Endodermal cell (in vitro differentiated cells): Measurements from ENCODE around the gene OR5AU1. TPM values are rescaled to one million over a fixed set of nuclear protein-coding genes. Genes with fewer than 3 reads are reported as not detected.
A peak's percentile ranks its signal among the peaks of the same experiment; 100 is the strongest.
"Not testable (repeated sequence)": the region's sequence is repeated elsewhere in the genome, so short reads cannot be mapped to it uniquely, and the experiment has no call there.

Experiments used
- DNase-seq: peaks from one replicate; pipeline ENCODE4 v3.0.0-alpha.2; 2017
- H3K27ac ChIP-seq: 2 replicates; pipeline ENCODE4 v1.5.1; 2013; ENCODE audit warnings: mild to moderate bottlenecking, low read depth, low read length, moderate library complexity
- H3K27me3 ChIP-seq: 2 replicates; pipeline ENCODE4 v1.6.1; 2013; ENCODE audit warnings: mild to moderate bottlenecking, low read length, moderate library complexity; ENCODE audit not compliant: insufficient read depth, control insufficient read depth, poor library complexity, severe bottlenecking
- H3K36me3 ChIP-seq: 2 replicates; pipeline ENCODE4 v1.7.0; 2013; ENCODE audit warnings: mild to moderate bottlenecking, low read length, moderate library complexity; ENCODE audit not compliant: control insufficient read depth, insufficient read depth
- H3K4me1 ChIP-seq: one replicate; pipeline ENCODE4 v1.7.0; 2013; ENCODE audit warnings: low read length; ENCODE audit not compliant: control insufficient read depth, insufficient read depth
- H3K4me3 ChIP-seq: 2 replicates; pipeline ENCODE4 v1.5.1; 2013; ENCODE audit warnings: mild to moderate bottlenecking, low read length, moderate library complexity
- H3K9ac ChIP-seq: 2 replicates; pipeline ENCODE4 v1.6.1; 2013; ENCODE audit warnings: mild to moderate bottlenecking, low read length, moderate library complexity; ENCODE audit not compliant: poor library complexity, severe bottlenecking; ENCODE audit errors: extremely low read depth
- H3K9me3 ChIP-seq: 2 replicates; pipeline ENCODE4 v1.6.1; 2013; ENCODE audit warnings: mild to moderate bottlenecking, low read length, moderate library complexity; ENCODE audit not compliant: control insufficient read depth
- H3K27ac Mint-ChIP-seq: 2 replicates; pipeline ENCODE4 v1.8.0; 2020; ENCODE audit warnings: mixed read lengths
- H3K27me3 Mint-ChIP-seq: 2 replicates; pipeline ENCODE4 v1.8.0; 2021; ENCODE audit warnings: mild to moderate bottlenecking, mixed read lengths; ENCODE audit not compliant: insufficient read depth
- H3K36me3 Mint-ChIP-seq: 2 replicates; pipeline ENCODE4 v1.8.0; 2020; ENCODE audit warnings: low read depth, mixed read lengths
- H3K4me1 Mint-ChIP-seq: 2 replicates; pipeline ENCODE4 v1.8.0; 2020; ENCODE audit warnings: mixed read lengths
- H3K4me3 Mint-ChIP-seq: 2 replicates; pipeline ENCODE4 v1.8.0; 2020; ENCODE audit warnings: mild to moderate bottlenecking, moderate library complexity, mixed read lengths
- H3K9me3 Mint-ChIP-seq: 2 replicates; pipeline ENCODE4 v1.8.0; 2020; ENCODE audit warnings: mild to moderate bottlenecking, mixed read lengths
- WGBS, 2 experiments: methylation state at CpG; one replicate each; pipeline versions ENCODE4 v1.1.5 to v1.1.7; 2013; ENCODE audit warnings: missing lambda C conversion rate in 2 of 2, mixed read lengths in 1 of 2; ENCODE audit not compliant: insufficient coverage in 1 of 2, insufficient read length in 1 of 2; 5-methylcytosine and 5-hydroxymethylcytosine counted together
- total RNA-seq, 2 donors: library from RNA; stranded (reverse); fragmentation: NEBNext Ultra II Directional in 1 of 2; extraction: Animal tissue kit (Norgen Biotek cat#: 25700) in 1 of 2; gene quantifications; 2 replicates in 1 of 2; 3 replicates in 1 of 2; pipeline ENCODE4 v1.2.1, GENCODE V29; 2021
- TF ChIP-seq, protein P1 (sequence below): fragments of 200-600 bp; sonication (generic); conservative IDR thresholded peaks from 2 replicates; pipeline ENCODE4 v1.5.0; 2021; ENCODE audit warnings: antibody characterized with exemption, mild to moderate bottlenecking

OR5AU1 gene
- total RNA-seq, 2 donors from 2014 or later = not detected

DNA sequence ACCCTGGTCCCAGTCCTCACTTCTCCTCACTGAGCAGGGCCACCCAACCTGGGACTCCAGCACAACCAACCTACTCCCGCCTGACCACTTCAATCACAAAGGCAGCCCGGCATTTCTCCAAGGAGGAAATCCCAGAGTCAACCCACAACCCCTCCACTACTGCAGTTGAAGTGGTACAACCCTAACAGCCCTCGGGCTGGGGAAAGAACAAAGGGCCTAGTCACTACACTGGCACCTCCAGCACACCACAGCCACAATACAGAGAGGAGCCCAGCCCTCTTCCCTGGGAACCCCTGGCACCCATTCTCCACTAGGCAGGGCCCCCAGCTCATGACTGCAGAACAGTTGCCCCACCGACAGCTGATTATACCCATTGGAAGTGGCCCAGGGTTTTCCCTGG, 13.7 kb upstream of the OR5AU1 start:
- Histone ChIP-seq H3K4me1 (peaks cover 4% of the 10 kb centered on the region), H3K9me3 (peaks cover 30% of the 10 kb centered on the region), H3K4me3 (no peak overlapping the region), H3K9ac (no peak overlapping the region), H3K36me3 (no peaks in the 10 kb centered on the region), H3K27me3 (no peaks in the 10 kb centered on the region), H3K27ac (no peak overlapping the region)
- DNase-seq = no peak
- Mint-ChIP-seq H3K4me3 (no peak overlapping the region), H3K4me1 (peaks cover 19% of the 10 kb centered on the region), H3K9me3 (peaks cover 30% of the 10 kb centered on the region), H3K27ac (no peak overlapping the region), H3K27me3 (peaks cover 2% of the 10 kb centered on the region), H3K36me3 (no peaks in the 10 kb centered on the region)
- TF ChIP-seq, protein P1, sequence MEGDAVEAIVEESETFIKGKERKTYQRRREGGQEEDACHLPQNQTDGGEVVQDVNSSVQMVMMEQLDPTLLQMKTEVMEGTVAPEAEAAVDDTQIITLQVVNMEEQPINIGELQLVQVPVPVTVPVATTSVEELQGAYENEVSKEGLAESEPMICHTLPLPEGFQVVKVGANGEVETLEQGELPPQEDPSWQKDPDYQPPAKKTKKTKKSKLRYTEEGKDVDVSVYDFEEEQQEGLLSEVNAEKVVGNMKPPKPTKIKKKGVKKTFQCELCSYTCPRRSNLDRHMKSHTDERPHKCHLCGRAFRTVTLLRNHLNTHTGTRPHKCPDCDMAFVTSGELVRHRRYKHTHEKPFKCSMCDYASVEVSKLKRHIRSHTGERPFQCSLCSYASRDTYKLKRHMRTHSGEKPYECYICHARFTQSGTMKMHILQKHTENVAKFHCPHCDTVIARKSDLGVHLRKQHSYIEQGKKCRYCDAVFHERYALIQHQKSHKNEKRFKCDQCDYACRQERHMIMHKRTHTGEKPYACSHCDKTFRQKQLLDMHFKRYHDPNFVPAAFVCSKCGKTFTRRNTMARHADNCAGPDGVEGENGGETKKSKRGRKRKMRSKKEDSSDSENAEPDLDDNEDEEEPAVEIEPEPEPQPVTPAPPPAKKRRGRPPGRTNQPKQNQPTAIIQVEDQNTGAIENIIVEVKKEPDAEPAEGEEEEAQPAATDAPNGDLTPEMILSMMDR = no peak
- WGBS, 2 experiments = 89 to 100% methylated on average over 1 to 4 of the region's 4 CpGs

DNA sequence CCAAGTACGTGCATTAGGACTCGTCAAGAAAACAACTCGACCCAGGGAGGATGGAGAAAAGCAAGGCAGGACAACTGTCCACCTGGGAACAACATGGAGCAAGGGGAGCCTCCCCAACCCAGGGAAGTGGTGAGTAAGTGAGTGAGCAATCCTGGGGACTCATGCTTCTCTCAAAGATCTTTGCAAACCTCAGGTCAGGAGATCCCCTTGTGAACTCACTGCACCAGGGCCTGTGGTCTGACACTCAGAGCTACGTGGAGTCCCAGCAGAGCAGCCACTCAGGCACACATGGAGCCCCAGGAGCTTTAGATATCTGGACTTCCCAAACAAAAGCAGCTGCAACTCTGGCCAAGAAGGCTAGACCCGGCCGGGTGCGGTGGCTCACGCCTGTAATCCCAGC, 12.2 kb upstream of the OR5AU1 start:
- Mint-ChIP-seq H3K27ac (no peak overlapping the region), H3K27me3 (peaks cover 5% of the 10 kb centered on the region), H3K4me3 (no peak overlapping the region), H3K36me3 (no peaks in the 10 kb centered on the region), H3K4me1 (peaks cover 19% of the 10 kb centered on the region), H3K9me3 (peaks cover 23% of the 10 kb centered on the region)
- Histone ChIP-seq H3K4me1 (peaks cover 4% of the 10 kb centered on the region), H3K9ac (no peak overlapping the region), H3K27me3 (no peaks in the 10 kb centered on the region), H3K4me3 (no peak overlapping the region), H3K36me3 (no peaks in the 10 kb centered on the region), H3K27ac (no peak overlapping the region), H3K9me3 (peaks cover 28% of the 10 kb centered on the region)
- TF ChIP-seq, protein P1 = no peak
- WGBS, 2 experiments = 91 to 93% methylated on average over 4 to 8 of the region's 8 CpGs
- DNase-seq = no peak

GRCh38 chr14:21165670-21166069, 9.8 kb upstream of the OR5AU1 start:
- not testable (repeated sequence) for H3K27ac ChIP-seq, H3K9me3 ChIP-seq, H3K9me3 Mint-ChIP-seq, H3K4me3 ChIP-seq, H3K27me3 Mint-ChIP-seq, H3K9ac ChIP-seq, H3K4me3 Mint-ChIP-seq, H3K36me3 Mint-ChIP-seq, H3K27me3 ChIP-seq, DNase-seq, H3K27ac Mint-ChIP-seq, H3K36me3 ChIP-seq, H3K4me1 ChIP-seq
- 100% methylated on average over 1 of the region's 1 CpG; no CpG with 5 or more reads in 1 of the 2 experiments for WGBS, 2 experiments
- peaks cover 18% of the 10 kb centered on the region for H3K4me1 Mint-ChIP-seq

GRCh38 chr14:21165002-21165605, 9.2 kb upstream of the OR5AU1 start:
- H3K4me1 Mint-ChIP-seq = peaks cover 12% of the 10 kb centered on the region
- H3K9me3 ChIP-seq, H3K4me1 ChIP-seq, H3K27me3 Mint-ChIP-seq, H3K36me3 ChIP-seq, H3K9me3 Mint-ChIP-seq, H3K27ac ChIP-seq, H3K27me3 ChIP-seq, H3K9ac ChIP-seq, H3K36me3 Mint-ChIP-seq, H3K4me3 ChIP-seq, H3K4me3 Mint-ChIP-seq: not testable (repeated sequence)
- peak overlapping the region; percentile 50 for H3K27ac Mint-ChIP-seq
- 70 to 80% methylated on average over 6 to 7 of the region's 7 CpGs for WGBS, 2 experiments
- peak; percentile 68 for DNase-seq
